ENCODE results near the gene CD68. TPM values are rescaled to one million over a fixed set of nuclear protein-coding genes. Genes with fewer than 3 reads are reported as not detected.

Gene CD68
- total RNA-seq, 1 donor, result 9.1 TPM

DNA sequence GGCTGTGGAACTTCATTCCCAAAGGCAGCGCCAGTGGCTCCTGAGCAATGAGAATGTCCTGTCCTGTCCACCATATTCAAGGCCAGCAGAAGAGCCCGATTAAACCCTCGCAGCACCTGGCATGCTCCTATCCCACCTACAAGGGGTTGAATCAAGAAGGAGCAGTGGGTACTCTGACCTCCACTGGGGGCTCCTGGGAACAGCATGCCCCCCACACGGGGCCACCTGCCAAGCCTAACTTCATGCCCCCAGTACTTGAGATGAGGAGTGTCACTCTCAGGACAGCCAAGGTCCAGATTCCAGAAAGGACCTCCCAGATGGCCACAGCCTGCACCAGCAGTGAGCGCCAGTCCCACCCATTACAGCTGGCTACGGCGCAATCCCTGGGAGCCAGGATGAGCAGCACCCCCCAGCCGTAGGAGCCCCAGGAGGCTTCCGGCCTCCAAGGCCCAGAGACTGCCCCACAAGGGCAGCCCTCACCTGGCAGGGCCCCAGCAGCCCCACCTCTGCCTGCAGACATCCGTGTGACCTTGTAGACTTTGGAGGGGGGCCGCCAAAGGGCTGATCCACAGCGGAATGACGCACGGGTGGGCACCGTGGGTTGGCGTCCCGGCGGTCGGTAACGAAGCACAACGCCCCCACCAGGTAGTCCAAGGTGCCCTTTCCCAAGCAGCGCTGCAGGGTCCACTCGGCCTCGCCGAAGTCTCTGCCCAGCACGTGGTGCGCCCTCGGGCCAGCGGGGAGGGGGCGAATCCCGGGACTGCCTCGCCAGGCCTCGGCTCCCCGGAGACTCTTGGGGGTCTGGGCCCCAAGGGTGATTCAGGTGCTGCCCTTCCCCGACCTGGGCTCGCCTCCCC is 3.2 kb downstream of the CD68 start:
- TF ChIP-seq, protein P1, sequence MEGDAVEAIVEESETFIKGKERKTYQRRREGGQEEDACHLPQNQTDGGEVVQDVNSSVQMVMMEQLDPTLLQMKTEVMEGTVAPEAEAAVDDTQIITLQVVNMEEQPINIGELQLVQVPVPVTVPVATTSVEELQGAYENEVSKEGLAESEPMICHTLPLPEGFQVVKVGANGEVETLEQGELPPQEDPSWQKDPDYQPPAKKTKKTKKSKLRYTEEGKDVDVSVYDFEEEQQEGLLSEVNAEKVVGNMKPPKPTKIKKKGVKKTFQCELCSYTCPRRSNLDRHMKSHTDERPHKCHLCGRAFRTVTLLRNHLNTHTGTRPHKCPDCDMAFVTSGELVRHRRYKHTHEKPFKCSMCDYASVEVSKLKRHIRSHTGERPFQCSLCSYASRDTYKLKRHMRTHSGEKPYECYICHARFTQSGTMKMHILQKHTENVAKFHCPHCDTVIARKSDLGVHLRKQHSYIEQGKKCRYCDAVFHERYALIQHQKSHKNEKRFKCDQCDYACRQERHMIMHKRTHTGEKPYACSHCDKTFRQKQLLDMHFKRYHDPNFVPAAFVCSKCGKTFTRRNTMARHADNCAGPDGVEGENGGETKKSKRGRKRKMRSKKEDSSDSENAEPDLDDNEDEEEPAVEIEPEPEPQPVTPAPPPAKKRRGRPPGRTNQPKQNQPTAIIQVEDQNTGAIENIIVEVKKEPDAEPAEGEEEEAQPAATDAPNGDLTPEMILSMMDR (IDR thresholded peaks at IDR 0.05; ENCODE audit: insufficient read depth, low read depth, low read length), result no peak
- no peak for DNase-seq (ENCODE audit: low read depth)
- peak overlapping the region; percentile 92 for H3K4me3 ChIP-seq (ENCODE audit: low read depth, low read length)

DNA sequence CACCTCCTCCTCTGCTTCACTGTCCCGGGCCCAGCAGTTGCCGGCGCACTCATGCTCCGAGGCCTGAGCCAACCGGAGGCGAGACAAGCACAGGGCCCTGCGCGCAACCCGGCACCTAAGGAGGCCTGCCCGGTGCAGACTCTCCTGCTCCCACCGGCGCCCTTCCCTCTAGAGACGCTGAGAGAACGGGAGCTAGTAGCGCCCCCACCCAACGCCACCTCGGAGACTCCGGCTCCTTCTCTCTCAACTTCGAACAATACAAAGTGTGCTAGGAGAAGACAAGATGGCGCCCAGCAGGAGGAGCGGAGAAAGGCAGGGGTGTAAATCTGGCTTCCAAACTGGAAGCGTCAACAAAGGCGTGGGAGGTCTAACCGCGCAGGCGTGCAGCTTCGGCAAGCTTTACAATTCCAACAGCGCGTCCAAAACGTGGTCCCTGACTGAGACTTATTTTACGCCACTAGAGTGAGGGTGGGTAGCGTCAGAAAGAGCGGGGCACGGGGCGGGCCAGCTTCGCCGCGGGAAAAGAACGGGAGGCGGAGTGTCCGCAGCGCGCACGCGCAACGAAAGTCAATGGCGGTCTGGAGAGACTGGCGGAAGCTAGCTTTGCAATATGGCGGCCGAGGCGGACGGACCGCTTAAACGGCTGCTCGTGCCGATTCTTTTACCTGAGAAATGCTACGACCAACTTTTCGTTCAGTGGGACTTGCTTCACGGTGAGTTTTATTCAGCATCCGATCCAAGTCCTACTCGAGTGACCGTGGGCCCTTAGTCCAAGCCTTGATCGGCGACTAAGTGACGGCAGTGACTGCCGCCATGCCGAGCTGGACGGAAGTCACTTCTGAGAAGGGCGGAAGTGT is 4.0 kb downstream of the CD68 start, which contains the start of gene MPDU1:
Gene MPDU1 (plus strand): TSS at position 600 of the 857 bp plus-strand sequence. CDS start 11 bp downstream, at position 611.
- DNase-seq (ENCODE audit: low read depth), result peak; percentile 98
- peak within 1 kb of the TSS; percentile 92 for H3K4me3 ChIP-seq (ENCODE audit: low read depth, low read length)
- TF ChIP-seq, protein P1 (IDR thresholded peaks at IDR 0.05; ENCODE audit: insufficient read depth, low read depth, low read length), result no peak

DNA sequence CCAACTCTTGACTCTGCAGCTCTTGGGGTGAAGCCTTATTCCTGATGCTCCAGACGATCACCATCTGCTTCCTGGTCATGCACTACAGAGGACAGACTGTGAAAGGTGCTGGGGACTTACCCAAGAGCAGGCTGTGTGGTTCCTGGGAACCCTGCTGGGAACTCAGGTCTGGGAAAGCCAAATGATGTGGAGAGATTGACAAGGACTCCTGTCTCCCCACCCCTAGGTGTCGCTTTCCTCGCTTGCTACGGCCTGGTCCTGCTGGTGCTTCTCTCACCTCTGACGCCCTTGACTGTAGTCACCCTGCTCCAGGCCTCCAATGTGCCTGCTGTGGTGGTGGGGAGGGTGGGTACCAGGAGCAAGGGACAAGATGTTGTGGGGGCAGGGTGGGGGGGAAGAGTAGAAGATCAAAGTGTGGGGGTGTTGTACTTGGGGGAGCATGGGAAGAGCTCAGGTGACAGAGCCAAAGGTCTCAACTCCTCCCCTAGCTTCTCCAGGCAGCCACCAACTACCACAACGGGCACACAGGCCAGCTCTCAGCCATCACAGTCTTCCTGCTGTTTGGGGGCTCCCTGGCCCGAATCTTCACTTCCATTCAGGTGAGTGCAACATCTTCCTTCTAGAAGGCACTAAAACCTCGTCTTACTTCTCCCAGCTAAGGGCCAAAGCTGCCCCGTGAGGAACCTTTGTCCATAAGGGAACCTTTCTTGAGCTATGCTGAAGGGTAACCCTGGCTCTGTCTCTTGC is 7.4 kb downstream of the CD68 start:
- DNase-seq (ENCODE audit: low read depth), result no peak
- TF ChIP-seq, protein P1 (IDR thresholded peaks at IDR 0.05; ENCODE audit: insufficient read depth, low read depth, low read length), result no peak
- no peak overlapping the region for H3K4me3 ChIP-seq (ENCODE audit: low read depth, low read length)

DNA sequence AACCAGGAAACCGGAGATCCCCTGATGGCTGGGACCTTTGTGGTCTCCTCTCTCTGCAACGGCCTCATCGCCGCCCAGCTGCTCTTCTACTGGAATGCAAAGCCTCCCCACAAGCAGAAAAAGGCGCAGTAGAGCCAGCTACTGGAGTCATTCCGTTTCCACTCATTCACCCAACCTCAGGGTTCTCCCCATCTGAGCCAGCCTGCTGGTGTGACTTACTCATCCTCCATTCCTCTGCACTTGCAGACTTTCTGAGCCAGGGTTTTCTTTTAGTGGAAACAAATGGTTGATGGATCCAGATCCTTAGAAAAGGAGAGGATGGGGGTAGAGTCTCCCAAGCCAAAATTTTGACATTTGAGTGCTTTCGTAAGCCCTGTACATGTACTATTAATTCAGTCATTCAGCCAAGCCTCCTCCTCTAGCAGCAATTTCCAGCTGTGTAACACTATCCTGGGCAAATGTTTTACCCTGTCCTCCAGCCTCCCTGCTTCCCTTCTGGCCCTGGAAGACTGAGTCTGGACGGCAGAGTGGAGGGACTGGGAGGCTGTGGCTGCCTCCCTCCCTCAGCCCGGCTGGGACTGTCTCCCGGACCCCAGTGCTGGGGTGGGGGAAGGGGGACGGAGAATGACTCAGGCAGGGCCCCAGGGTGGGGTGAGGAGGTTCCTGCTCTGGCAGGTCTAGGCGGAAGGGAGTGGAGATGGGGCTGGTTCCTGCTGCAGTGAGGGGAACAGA is 8.1 kb downstream of the CD68 start:
- no peak overlapping the region for H3K4me3 ChIP-seq (ENCODE audit: low read depth, low read length)

DNA sequence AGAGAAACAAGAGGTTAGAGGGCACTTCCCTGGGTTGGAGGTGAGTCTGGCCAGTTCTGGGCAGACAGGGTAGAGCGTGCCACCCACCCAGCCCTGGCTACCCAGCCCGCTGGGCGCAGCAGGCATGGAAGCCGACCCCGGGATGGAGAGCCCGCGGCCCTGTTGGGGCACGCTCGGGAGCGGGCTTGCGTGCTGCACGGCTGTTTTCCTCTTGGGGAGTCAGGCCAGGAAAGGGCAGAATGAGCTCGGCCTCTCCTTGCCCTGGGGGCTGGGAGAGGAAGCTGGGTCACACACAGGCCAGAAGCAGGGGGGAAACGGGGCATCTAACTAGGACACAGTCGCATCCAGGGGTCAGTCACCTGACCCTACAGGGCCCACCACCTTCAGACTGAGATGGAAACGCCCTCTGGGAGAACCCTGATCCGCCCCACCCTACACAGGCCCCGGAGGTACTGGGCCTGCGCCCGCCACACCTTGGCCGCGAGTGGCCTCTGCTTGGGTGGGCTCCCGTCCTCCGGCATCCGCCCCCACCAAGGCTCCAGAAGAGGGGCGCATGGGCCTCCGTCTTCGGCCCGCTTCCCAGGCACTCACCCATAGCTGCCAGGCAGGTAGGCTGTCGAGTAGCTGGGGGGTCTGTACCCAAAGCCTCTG is 9.2 kb downstream of the CD68 start:
- H3K4me3 ChIP-seq (ENCODE audit: low read depth, low read length), result peak overlapping the region; percentile 9
- no peak for DNase-seq (ENCODE audit: low read depth)
- TF ChIP-seq, protein P1 (IDR thresholded peaks at IDR 0.05; ENCODE audit: insufficient read depth, low read depth, low read length), result no peak

More for the DNA sequence above, 8.1 kb downstream of the CD68 start:
- TF ChIP-seq, protein P1 (IDR thresholded peaks at IDR 0.05; ENCODE audit: insufficient read depth, low read depth, low read length), result no peak
- peak; percentile 73 for DNase-seq (ENCODE audit: low read depth)

All from fibroblast of villous mesenchyme (primary cell).